GM23338 (cell line): ENCODE measurements around the gene LCE7A.

Experiments used
- CREB1 ChIP-seq: fragments of 250-450 bp; sonication (Bioruptor Pico); IDR thresholded peaks from 2 replicates; pipeline ENCODE4 v1.5.0; 2020; ENCODE audit warnings: low read depth, mild to moderate bottlenecking, moderate library complexity
- CTCF ChIP-seq, 2 experiments: fragments of 200-600 bp in 1 of 2; sonication (generic) in 1 of 2; conservative IDR thresholded peaks; 2 replicates each; pipeline versions ENCODE4 v1.5.1 to v1.6.1; 2016 to 2017; ENCODE audit warnings: antibody characterized with exemption in 2 of 2, low read depth in 2 of 2, mild to moderate bottlenecking in 2 of 2, moderate library complexity in 1 of 2
- ETS1 ChIP-seq: IDR thresholded peaks from 2 replicates; pipeline ENCODE4 v1.6.1; 2016; ENCODE audit warnings: antibody characterized with exemption
- EZH2 ChIP-seq: fragments of 200-600 bp; sonication (generic); IDR thresholded peaks from one replicate; pipeline ENCODE4 v1.8.0; 2017; ENCODE audit warnings: antibody characterized with exemption, mild to moderate bottlenecking, low read depth; ENCODE audit not compliant: unreplicated experiment
- EZH2phosphoT487 ChIP-seq: fragments of 200-600 bp; sonication (generic); IDR thresholded peaks from one replicate; pipeline ENCODE4 v1.8.1; 2018; ENCODE audit warnings: antibody characterized with exemption; ENCODE audit not compliant: unreplicated experiment
- JUNB ChIP-seq: IDR thresholded peaks from one replicate; pipeline ENCODE4 v1.6.1; 2016; ENCODE audit warnings: antibody characterized with exemption; ENCODE audit not compliant: unreplicated experiment
- NANOG ChIP-seq: IDR thresholded peaks from 2 replicates; pipeline ENCODE4 v1.6.1; 2016; ENCODE audit warnings: antibody characterized with exemption, borderline replicate concordance
- POLR2AphosphoS5 ChIP-seq: IDR thresholded peaks from 2 replicates; pipeline ENCODE4 v1.6.1; 2016; ENCODE audit warnings: antibody characterized with exemption, low read depth
- REST ChIP-seq: IDR thresholded peaks from one replicate; pipeline ENCODE4 v1.6.1; 2018; ENCODE audit warnings: antibody characterized with exemption; ENCODE audit not compliant: unreplicated experiment
- ZNF114 ChIP-seq: fragments of 250-450 bp; sonication (Bioruptor Pico); IDR thresholded peaks from 2 replicates; pipeline ENCODE4 v1.5.0; 2020; ENCODE audit warnings: mild to moderate bottlenecking, moderate library complexity

- TF ChIP-seq EZH2 (no peak), CTCF (conservative IDR thresholded peaks at IDR 0.05; ENCODE audit: low read depth in 2 of 2) (no peak), POLR2AphosphoS5 (no peak), REST (no peak), EZH2phosphoT487 (no peak), CREB1 (CRISPR knock-in tag) (no peak), JUNB (no peak), ZNF114 (CRISPR knock-in tag) (no peak), NANOG (no peak), ETS1 (no peak)
Observed at GRCh38 chr1:152888126-152888525, 28.3 kb downstream of the LCE7A start.
